H1 (cell line): Measurements from ENCODE around the gene POU2F2. TPM values are rescaled to one million over a fixed set of nuclear protein-coding genes. Genes with fewer than 3 reads are reported as not detected.

Experiments
- CTCF ChIA-PET: fragments of 300-600 bp; sonication (Branson Sonifier 250); formaldehyde crosslinking; loops from one replicate; lab custom pipeline; 2021; ENCODE audit not compliant: partially characterized antibody; lab: Charles Lee
- POLR2A ChIA-PET: fragments of 300-600 bp; sonication (Branson Sonifier 250); formaldehyde crosslinking; loops from one replicate; lab custom pipeline; 2021; ENCODE audit warnings: inconsistent platforms; ENCODE audit not compliant: partially characterized antibody; lab: Charles Lee
- DNase-seq, 2 experiments: peaks; one replicate each; pipeline versions ENCODE4 v3.0.0 to v3.0.0-alpha.2; 2010 to 2022; ENCODE audit warnings: low spot score in 2 of 2, low read depth in 1 of 2, mixed read lengths in 1 of 2
- FAIRE-seq: peaks from 2 replicates; lab custom pipeline; 2011; peaks lifted over from hg19 to GRCh38; lab: Jason Lieb, UNC
- H2AFZ ChIP-seq: 2 replicates; pipeline ENCODE4 v1.8.1; 2012; ENCODE audit warnings: low read length, inconsistent platforms
- H2AK5ac ChIP-seq: 2 replicates; pipeline ENCODE4 v1.6.1; 2013; ENCODE audit warnings: low read depth, low read length
- H2BK120ac ChIP-seq: replicated peaks from 2 replicates; pipeline ENCODE3; 2013; ENCODE audit warnings: low read depth, low read length, inconsistent platforms
- H2BK12ac ChIP-seq: 2 replicates; pipeline ENCODE4 v1.6.1; 2013; ENCODE audit warnings: low read depth, low read length
- H2BK15ac ChIP-seq: 2 replicates; pipeline ENCODE4 v1.6.1; 2013; ENCODE audit warnings: low read length
- H2BK20ac ChIP-seq: 2 replicates; pipeline ENCODE4 v1.6.1; 2013; ENCODE audit warnings: low read length
- H2BK5ac ChIP-seq: 2 replicates; pipeline ENCODE4 v1.6.1; 2013; ENCODE audit warnings: low read depth, low read length
- H3K14ac ChIP-seq: 2 replicates; pipeline ENCODE4 v1.6.1; 2013; ENCODE audit warnings: inconsistent platforms; ENCODE audit not compliant: insufficient read length
- H3K18ac ChIP-seq: 2 replicates; pipeline ENCODE4 v1.6.1; 2013; ENCODE audit warnings: low read length; ENCODE audit errors: extremely low read depth
- H3K23ac ChIP-seq: 2 replicates; pipeline ENCODE4 v1.6.1; 2013; ENCODE audit warnings: inconsistent platforms; ENCODE audit not compliant: insufficient read length
- H3K23me2 ChIP-seq: 2 replicates; pipeline ENCODE4 v1.6.1; 2013; ENCODE audit warnings: low read depth, low read length
- H3K27ac ChIP-seq: 2 replicates; pipeline ENCODE4 v1.6.1; 2011; ENCODE audit warnings: low read depth, low read length, inconsistent platforms
- H3K27me3 ChIP-seq, 4 experiments: replicated peaks in 1 of 4; 1 replicate in 1 of 4; 2 replicates in 3 of 4; pipeline versions ENCODE4 v1.6.1 to v1.8.1; 2011 to 2013; ENCODE audit warnings: low read length in 3 of 4, mild to moderate bottlenecking in 3 of 4, inconsistent platforms in 2 of 4, mixed read lengths in 2 of 4, moderate library complexity in 1 of 4; ENCODE audit not compliant: control insufficient read depth in 3 of 4, insufficient read depth in 3 of 4; ENCODE audit errors: extremely low read depth in 1 of 4
- H3K36me3 ChIP-seq, 4 experiments: 2 replicates each; pipeline versions ENCODE4 v1.6.1 to v1.8.1; 2011 to 2013; ENCODE audit warnings: mild to moderate bottlenecking in 4 of 4, low read length in 3 of 4, moderate library complexity in 2 of 4, control low read depth in 1 of 4, inconsistent platforms in 1 of 4; ENCODE audit not compliant: insufficient read depth in 4 of 4, control insufficient read depth in 2 of 4
- H3K4ac ChIP-seq: replicated peaks from 2 replicates; pipeline ENCODE3; 2013; ENCODE audit warnings: low read length, low read depth, mixed read lengths, inconsistent platforms; ENCODE audit not compliant: insufficient read length
- H3K4me1 ChIP-seq, 4 experiments: replicated peaks in 1 of 4; 1 replicate in 1 of 4; 2 replicates in 3 of 4; pipeline versions ENCODE4 v1.6.1 to v1.8.1; 2011 to 2013; ENCODE audit warnings: low read length in 3 of 4, inconsistent platforms in 2 of 4, mixed read lengths in 1 of 4; ENCODE audit not compliant: insufficient read depth in 4 of 4, control insufficient read depth in 3 of 4
- H3K4me2 ChIP-seq, 2 experiments: 2 replicates each; pipeline versions ENCODE4 v1.6.1 to v1.8.1; 2011 to 2013; ENCODE audit warnings: low read depth in 2 of 2, low read length in 2 of 2, control low read depth in 1 of 2, inconsistent platforms in 1 of 2, mild to moderate bottlenecking in 1 of 2; ENCODE audit not compliant: insufficient read depth in 1 of 2
- H3K4me3 ChIP-seq, 4 experiments: fragments of 200-600, 300-600 bp in 1 of 4; sonication (generic), shearing (Covaris generic), sonication (Bioruptor Twin) in 1 of 4; 2 replicates each; pipeline versions ENCODE4 v1.5.1 to v1.8.1; 2011 to 2016; ENCODE audit warnings: low read length in 4 of 4, low read depth in 3 of 4, control low read depth in 2 of 4, inconsistent platforms in 2 of 4, mild to moderate bottlenecking in 2 of 4, mixed read lengths in 1 of 4, moderate library complexity in 1 of 4; ENCODE audit not compliant: insufficient read depth in 2 of 4; ENCODE audit errors: extremely low read depth in 1 of 4
- H3K56ac ChIP-seq: replicated peaks from 2 replicates; pipeline ENCODE3; 2013; ENCODE audit warnings: low read depth, mild to moderate bottlenecking, mixed read lengths, low read length, inconsistent platforms; ENCODE audit not compliant: insufficient read length
- H3K79me1 ChIP-seq: 2 replicates; pipeline ENCODE4 v1.6.1; 2013; ENCODE audit warnings: low read depth, low read length, control low read depth
- H3K79me2 ChIP-seq, 2 experiments: 2 replicates each; pipeline versions ENCODE4 v1.6.1 to v1.8.1; 2012 to 2013; ENCODE audit warnings: low read length in 2 of 2, mild to moderate bottlenecking in 2 of 2, inconsistent platforms in 1 of 2; ENCODE audit not compliant: insufficient read depth in 2 of 2, control insufficient read depth in 1 of 2
- H3K9ac ChIP-seq, 4 experiments: replicated peaks in 1 of 4; 1 replicate in 1 of 4; 2 replicates in 3 of 4; pipeline versions ENCODE4 v1.6.1 to v1.8.1; 2011 to 2013; ENCODE audit warnings: low read depth in 3 of 4, low read length in 3 of 4, control low read depth in 2 of 4, mild to moderate bottlenecking in 2 of 4, moderate library complexity in 2 of 4, inconsistent platforms in 1 of 4; ENCODE audit errors: extremely low read depth in 1 of 4
- H3K9me3 ChIP-seq, 2 experiments: 2 replicates each; pipeline versions ENCODE4 v1.6.1 to v1.8.1; 2012 to 2013; ENCODE audit warnings: mild to moderate bottlenecking in 2 of 2, moderate library complexity in 2 of 2, control low read depth in 1 of 2, inconsistent platforms in 1 of 2, low read depth in 1 of 2, low read length in 1 of 2, mixed read lengths in 1 of 2; ENCODE audit not compliant: insufficient read depth in 2 of 2
- H4K20me1 ChIP-seq, 2 experiments: replicated peaks in 1 of 2; 2 replicates each; pipeline versions ENCODE3 to v1.8.1; 2011 to 2013; ENCODE audit warnings: inconsistent platforms in 2 of 2, low read length in 2 of 2, mild to moderate bottlenecking in 1 of 2; ENCODE audit not compliant: insufficient read depth in 2 of 2, control insufficient read depth in 1 of 2
- H4K5ac ChIP-seq: 2 replicates; pipeline ENCODE4 v1.6.1; 2013; ENCODE audit warnings: low read length, low read depth, mixed read lengths, inconsistent platforms; ENCODE audit not compliant: insufficient read length
- H4K8ac ChIP-seq: 2 replicates; pipeline ENCODE4 v1.8.0; 2013; ENCODE audit warnings: mild to moderate bottlenecking, moderate library complexity, low read length, inconsistent platforms; ENCODE audit not compliant: insufficient read depth; ENCODE audit errors: extremely low read depth
- H4K91ac ChIP-seq: replicated peaks from 2 replicates; pipeline ENCODE3; 2013; ENCODE audit warnings: low read length, mixed read lengths, inconsistent platforms; ENCODE audit not compliant: insufficient read length
- ATF2 ChIP-seq: IDR thresholded peaks from 2 replicates; pipeline ENCODE4 v1.6.1; 2012; ENCODE audit warnings: low read length, inconsistent platforms
- CBX8 ChIP-seq: fragments of 300-800, 300-1000 bp; sonication (generic); IDR thresholded peaks from 2 replicates; pipeline ENCODE4 v1.7.1; 2016; ENCODE audit warnings: low read depth, low read length, borderline replicate concordance
- EP300 ChIP-seq, 2 experiments: IDR thresholded peaks; 1 replicate in 1 of 2; 2 replicates in 1 of 2; pipeline ENCODE4 v1.6.1; 2011 to 2012; ENCODE audit warnings: low read depth in 2 of 2, low read length in 2 of 2, mild to moderate bottlenecking in 2 of 2, borderline replicate concordance in 1 of 2, inconsistent platforms in 1 of 2, moderate library complexity in 1 of 2
- NRF1 ChIP-seq: IDR thresholded peaks from 2 replicates; pipeline ENCODE4 v1.6.1; 2011; ENCODE audit warnings: mild to moderate bottlenecking, low read depth, low read length, improper control_type of control experiment
- RAD21 ChIP-seq, 2 experiments: IDR thresholded peaks in 1 of 2; conservative IDR thresholded peaks in 1 of 2; 2 replicates each; pipeline ENCODE4 v1.6.1; 2011; ENCODE audit warnings: low read depth in 2 of 2, low read length in 2 of 2, improper control_type of control experiment in 1 of 2, inconsistent platforms in 1 of 2, mild to moderate bottlenecking in 1 of 2, moderate library complexity in 1 of 2
- RXRA ChIP-seq: IDR thresholded peaks from 2 replicates; pipeline ENCODE4 v1.6.1; 2011; ENCODE audit warnings: low read depth, mild to moderate bottlenecking, low read length, moderate library complexity; ENCODE audit not compliant: insufficient read depth
- SIN3A ChIP-seq, 2 experiments: IDR thresholded peaks in 1 of 2; conservative IDR thresholded peaks in 1 of 2; 2 replicates each; pipeline ENCODE4 v1.6.1; 2011 to 2012; ENCODE audit warnings: low read length in 2 of 2, improper control_type of control experiment in 1 of 2, low read depth in 1 of 2, mild to moderate bottlenecking in 1 of 2
- TAF1 ChIP-seq: IDR thresholded peaks from 2 replicates; pipeline ENCODE4 v1.6.1; 2011; ENCODE audit warnings: mild to moderate bottlenecking, low read depth, low read length
- WGBS, 2 experiments: shearing (Covaris generic) in 1 of 2; methylation state at CpG; one replicate each; pipeline versions ENCODE4 v1.1.6 to v1.1.7; 2013 to 2015; ENCODE audit warnings: low lambda C conversion rate in 2 of 2, mixed read lengths in 2 of 2, inconsistent platforms in 1 of 2, low coverage in 1 of 2, missing lambda C conversion rate in 1 of 2; ENCODE audit not compliant: insufficient replicate concordance in 2 of 2, insufficient coverage in 1 of 2, insufficient read length in 1 of 2; ENCODE audit errors: extremely low coverage in 1 of 2, missing lambda C conversion rate in 1 of 2; 5-methylcytosine and 5-hydroxymethylcytosine counted together
- polyA plus RNA-seq, 7 experiments: library from polyadenylated mRNA; depleted of rRNA in 3 of 7; stranded (reverse) in 5 of 7; unstranded in 2 of 7; fragments of >200 nt in 5 of 7; fragments of 200-250 nt in 2 of 7; gene quantifications; 1 replicate in 5 of 7; 2 replicates in 1 of 7; 4 replicates in 1 of 7; pipeline versions ENCODE4 v1.2.1 to v1.2.3, GENCODE V29; 2011 to 2013; ENCODE audit warnings: missing spikeins in 2 of 7, mixed read lengths in 2 of 7
- total RNA-seq: library from RNA; stranded (reverse); fragmentation: NEBNext Ultra II Directional; extraction: Animal tissue kit (Norgen Biotek cat#: 25700); gene quantifications from 2 replicates; pipeline ENCODE4 v1.2.1, GENCODE V29; 2021

The POU2F2 gene
- total and polyA plus RNA-seq, 2 of the 8 experiments (the other 6 are each of a cell fraction or from before 2014, with no cell fraction given): 5.0 to 6.1 TPM

DNA sequence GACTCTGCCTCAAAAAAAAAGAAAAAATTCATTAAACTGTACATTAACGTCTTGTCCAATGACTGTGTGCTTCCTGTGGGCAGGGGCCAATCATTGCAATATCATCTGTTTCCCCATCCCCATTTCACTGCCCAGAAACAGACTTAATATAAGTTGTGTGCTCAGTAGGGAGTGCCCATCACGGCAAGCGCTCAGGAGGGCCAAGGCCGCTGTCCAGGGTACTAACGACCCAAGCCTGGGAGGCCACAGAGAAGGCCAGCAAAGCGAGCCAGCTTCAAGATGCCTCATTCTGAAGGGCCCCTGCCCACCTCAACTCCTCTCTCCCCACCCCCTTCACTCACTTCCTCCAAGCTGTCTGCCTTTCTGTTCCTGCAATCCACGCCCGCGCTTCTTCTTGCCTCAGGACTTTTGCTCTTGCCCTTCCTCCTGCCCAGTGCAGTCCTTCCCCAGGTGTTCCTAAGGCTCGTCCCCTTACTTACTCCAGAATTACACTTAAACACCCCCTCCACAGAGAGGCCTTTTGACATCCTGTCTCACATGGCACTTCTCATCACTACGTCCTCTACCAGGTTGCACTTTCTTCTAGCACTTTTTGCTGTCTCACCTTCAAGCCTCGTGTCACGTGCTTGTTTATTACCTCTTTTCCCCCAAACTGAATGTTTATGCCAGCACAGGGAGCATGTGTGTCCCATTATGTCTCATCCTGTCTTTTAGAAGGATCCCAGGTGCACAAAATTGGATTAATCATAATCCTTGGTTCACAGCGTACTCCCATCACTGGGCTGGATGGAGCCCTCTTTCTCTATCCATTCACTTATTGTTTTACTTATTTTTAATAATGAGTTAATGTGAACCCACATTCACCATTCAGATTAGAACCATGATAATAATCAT is 11.3 kb upstream of the POU2F2 start:
- CTCF ChIA-PET: interaction anchor here (0.6 to 3.7 kb wide), 10 partner anchors 11 to 42 kb away, joined by 3 to 13 read pairs (median 4); partner anchors contain the start of gene POU2F2
- peak; percentile 79 for FAIRE-seq
- 55% methylated on average over 13 of the region's 14 CpGs; no CpG with 5 or more reads in 1 of the 2 experiments for WGBS, 2 experiments
- TF ChIP-seq RAD21 (IDR thresholded peaks at IDR 0.05 in 1 of 2, conservative IDR thresholded peaks at IDR 0.05 in 1 of 2; ENCODE audit: low read depth in 2 of 2, low read length in 2 of 2) (0 out of 4 replicates have a peak, but pooled peaks of 1 of the 2 experiments have one; percentile 8), RXRA (no peak), ATF2 (no peak), EP300 (IDR thresholded peaks at IDR 0.05; ENCODE audit: borderline replicate concordance in 1 of 2, low read depth in 2 of 2, low read length in 2 of 2) (no peak), SIN3A (conservative IDR thresholded peaks at IDR 0.05 in 1 of 2, IDR thresholded peaks at IDR 0.05 in 1 of 2; ENCODE audit: low read depth in 1 of 2, low read length in 2 of 2) (peak; percentile 49 to 87; a peak in 2 of 4 replicates), CBX8 (no peak), TAF1 (no peak), NRF1 (no peak)

More for the DNA sequence above, 11.3 kb upstream of the POU2F2 start:
- Histone ChIP-seq H3K36me3 (no peaks in the 10 kb centered on the region), H2BK15ac (no peak overlapping the region), H2AK5ac (no peak overlapping the region), H2BK20ac (no peak overlapping the region), H2BK120ac (no peak overlapping the region), H3K4me3 (no peak overlapping the region), H3K79me2 (no peaks in the 10 kb centered on the region), H2BK5ac (no peak overlapping the region), H3K56ac (no peak overlapping the region), H3K9me3 (no peaks in the 10 kb centered on the region), H3K4me1 (peaks cover 0 to 6% (median 0%) of the 10 kb centered on the region in 4 experiments; a peak in 2 of 7 replicates), H2BK12ac (no peak overlapping the region), H3K27me3 (peaks cover 0 to 4% (median under 1%) of the 10 kb centered on the region in 4 experiments; a peak in 3 of 7 replicates), H3K79me1 (no peaks in the 10 kb centered on the region; the same call in 1 of the 2 replicates), H4K91ac (no peak overlapping the region), H3K4me2 (no peak overlapping the region), H4K8ac (no peak overlapping the region), H3K14ac (no peak overlapping the region), H2AFZ (no peak overlapping the region), H3K23ac (no peak overlapping the region), H3K18ac (no peak overlapping the region), H3K27ac (no peak overlapping the region), H3K4ac (no peak overlapping the region), H4K5ac (no peak overlapping the region), H3K23me2 (no peaks in the 10 kb centered on the region), H4K20me1 (peaks cover 4 to 10% of the 10 kb centered on the region in 2 experiments), H3K9ac (no peak overlapping the region)
- POLR2A ChIA-PET: interaction anchor here (0.7 to 1.3 kb wide), 3 partner anchors 9 to 15 kb away, joined by 3 to 5 read pairs (median 3); no protein-coding TSS in a partner anchor
- DNase-seq: peak in 1 of 2 experiments; percentile 89
